Measurements from ENCODE around the gene ELP4. TPM values are rescaled to one million over a fixed set of nuclear protein-coding genes. Genes with fewer than 3 reads are reported as not detected.

Gene ELP4
- polyA plus RNA-seq, 3 donors = 6.0 to 17.8 (median 16.4) TPM

DNA sequence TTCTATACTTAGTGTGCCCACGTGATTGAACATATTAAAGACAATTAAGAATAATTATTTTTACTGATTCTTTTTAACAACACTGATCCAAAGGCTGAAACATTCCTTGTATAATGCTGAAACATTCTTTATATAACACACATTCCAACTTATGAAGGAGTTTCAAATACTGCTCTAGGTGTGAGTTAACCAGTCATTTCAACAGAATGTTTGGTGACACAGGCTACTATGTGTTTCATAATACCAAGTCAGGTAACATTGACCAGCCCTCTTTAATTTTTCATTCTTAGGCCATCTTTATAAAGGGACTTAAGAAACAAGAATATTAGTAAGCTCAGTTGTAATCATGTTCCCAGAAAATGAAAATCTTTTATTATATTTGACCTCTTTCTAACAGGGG, 136.6 kb downstream of the ELP4 start:
- H3K4me1 Mint-ChIP-seq = no peaks in the 10 kb centered on the region
- TF ChIP-seq, protein P1, sequence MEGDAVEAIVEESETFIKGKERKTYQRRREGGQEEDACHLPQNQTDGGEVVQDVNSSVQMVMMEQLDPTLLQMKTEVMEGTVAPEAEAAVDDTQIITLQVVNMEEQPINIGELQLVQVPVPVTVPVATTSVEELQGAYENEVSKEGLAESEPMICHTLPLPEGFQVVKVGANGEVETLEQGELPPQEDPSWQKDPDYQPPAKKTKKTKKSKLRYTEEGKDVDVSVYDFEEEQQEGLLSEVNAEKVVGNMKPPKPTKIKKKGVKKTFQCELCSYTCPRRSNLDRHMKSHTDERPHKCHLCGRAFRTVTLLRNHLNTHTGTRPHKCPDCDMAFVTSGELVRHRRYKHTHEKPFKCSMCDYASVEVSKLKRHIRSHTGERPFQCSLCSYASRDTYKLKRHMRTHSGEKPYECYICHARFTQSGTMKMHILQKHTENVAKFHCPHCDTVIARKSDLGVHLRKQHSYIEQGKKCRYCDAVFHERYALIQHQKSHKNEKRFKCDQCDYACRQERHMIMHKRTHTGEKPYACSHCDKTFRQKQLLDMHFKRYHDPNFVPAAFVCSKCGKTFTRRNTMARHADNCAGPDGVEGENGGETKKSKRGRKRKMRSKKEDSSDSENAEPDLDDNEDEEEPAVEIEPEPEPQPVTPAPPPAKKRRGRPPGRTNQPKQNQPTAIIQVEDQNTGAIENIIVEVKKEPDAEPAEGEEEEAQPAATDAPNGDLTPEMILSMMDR (IDR thresholded peaks at IDR 0.05) = no peak
- peaks cover 4 to 8% of the 10 kb centered on the region in 2 donors for H3K36me3 Mint-ChIP-seq
- no peaks in the 10 kb centered on the region for H3K9me3 ChIP-seq (replicated peaks in 1 of 2; ENCODE audit: control insufficient read depth in 1 of 2, insufficient read depth in 1 of 2, low read length in 2 of 2)
- H4K20me1 ChIP-seq (ENCODE audit: insufficient read depth, low read length) = no peaks in the 10 kb centered on the region
- H3K27ac ChIP-seq (ENCODE audit: low read depth in 1 of 2, low read length in 2 of 2) = no peak overlapping the region
- no peaks in the 10 kb centered on the region for H3K27me3 ChIP-seq (ENCODE audit: control insufficient read depth in 2 of 2, insufficient read depth in 2 of 2, low read length in 2 of 2)
- intact Hi-C loops (cut with micrococcal nuclease) = no loop called here
- H3K27ac Mint-ChIP-seq = no peak overlapping the region
- no peak overlapping the region for H3K4me3 ChIP-seq (replicated peaks in 1 of 3; ENCODE audit: low read depth in 2 of 3, low read length in 3 of 3)
- H2AFZ ChIP-seq (ENCODE audit: insufficient read depth, low read depth, low read length, poor library complexity, severe bottlenecking) = no peak overlapping the region
- no peak for DNase-seq
- H3K27me3 Mint-ChIP-seq (ENCODE audit: low read depth in 3 of 3) = no peaks in the 10 kb centered on the region
- no CpG with 5 or more reads among the region's 1 CpG for WGBS (ENCODE audit: insufficient coverage)
- H3K9me3 Mint-ChIP-seq = no peaks in the 10 kb centered on the region
- H3K4me2 ChIP-seq (replicated peaks; ENCODE audit: extremely low read depth, low read length, poor library complexity, severe bottlenecking) = no peak overlapping the region
- no peak overlapping the region for H3K4me3 Mint-ChIP-seq
- no peak overlapping the region for H3K9ac ChIP-seq (ENCODE audit: insufficient read depth, low read length, poor library complexity, severe bottlenecking)
- no peaks in the 10 kb centered on the region for H3K79me2 ChIP-seq (ENCODE audit: insufficient read depth, low read length)
- no peaks in the 10 kb centered on the region for H3K4me1 ChIP-seq (ENCODE audit: control insufficient read depth in 1 of 2, insufficient read depth in 2 of 2, low read length in 2 of 2)
- no peaks in the 10 kb centered on the region for H3K36me3 ChIP-seq (replicated peaks in 1 of 2; ENCODE audit: control insufficient read depth in 1 of 2, insufficient read depth in 2 of 2, low read length in 2 of 2)

DNA sequence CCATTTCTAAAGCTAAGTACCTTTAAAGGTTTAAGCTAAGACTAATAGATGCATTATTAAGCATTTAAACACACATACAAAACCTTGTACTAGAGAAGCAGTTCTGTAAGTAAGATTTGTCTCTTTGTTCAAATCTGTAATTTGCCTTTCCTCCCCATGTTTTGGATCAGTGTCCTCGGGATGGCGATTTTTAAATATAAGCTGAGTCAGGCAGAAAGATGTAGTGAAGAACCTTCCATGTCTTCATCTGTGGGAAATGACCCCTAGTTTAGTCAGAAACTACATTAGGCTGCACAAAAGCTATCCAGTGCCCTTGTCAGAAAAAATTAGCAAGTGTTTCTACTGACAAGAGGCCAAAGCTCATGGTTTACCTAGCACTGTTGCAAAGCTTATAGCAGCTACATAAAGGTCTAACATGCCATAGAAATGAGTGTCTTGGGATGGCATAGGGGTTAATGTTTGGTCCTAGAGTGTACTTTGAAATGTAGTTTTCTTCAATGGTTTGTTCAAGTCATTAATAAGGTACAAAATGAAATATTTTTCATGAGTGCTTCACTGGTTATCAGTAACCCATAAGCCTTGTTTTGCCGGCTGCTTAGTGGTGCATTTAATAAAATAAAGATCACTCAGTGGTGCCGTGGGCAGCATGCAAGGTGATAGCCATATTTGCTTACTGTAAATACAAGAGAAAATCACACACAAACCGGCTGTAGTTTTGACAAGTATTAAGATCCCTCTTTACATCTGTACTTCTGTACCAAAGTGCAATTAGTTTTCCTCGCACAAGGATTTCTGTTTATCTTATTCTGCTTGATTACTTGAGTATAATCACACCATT, 139.8 kb downstream of the ELP4 start:
- no peak overlapping the region for H3K4me3 ChIP-seq (replicated peaks in 1 of 3; ENCODE audit: low read depth in 2 of 3, low read length in 3 of 3)
- no peaks in the 10 kb centered on the region for H3K9me3 ChIP-seq (replicated peaks in 1 of 2; ENCODE audit: control insufficient read depth in 1 of 2, insufficient read depth in 1 of 2, low read length in 2 of 2)
- H3K36me3 Mint-ChIP-seq = peaks cover 8 to 13% of the 10 kb centered on the region in 2 donors
- WGBS (ENCODE audit: insufficient coverage) = 100% methylated on average over 3 of the region's 6 CpGs
- no peak overlapping the region for H3K27ac Mint-ChIP-seq
- no peak for DNase-seq
- no peaks in the 10 kb centered on the region for H3K27me3 ChIP-seq (ENCODE audit: control insufficient read depth in 2 of 2, insufficient read depth in 2 of 2, low read length in 2 of 2)
- H3K9ac ChIP-seq (ENCODE audit: insufficient read depth, low read length, poor library complexity, severe bottlenecking) = no peak overlapping the region
- H2AFZ ChIP-seq (ENCODE audit: insufficient read depth, low read depth, low read length, poor library complexity, severe bottlenecking) = no peak overlapping the region
- peaks cover 0 to 2% of the 10 kb centered on the region in 2 donors for H3K36me3 ChIP-seq (replicated peaks in 1 of 2; ENCODE audit: control insufficient read depth in 1 of 2, insufficient read depth in 2 of 2, low read length in 2 of 2)
- H3K4me3 Mint-ChIP-seq = no peak overlapping the region
- no peak overlapping the region for H3K4me2 ChIP-seq (replicated peaks; ENCODE audit: extremely low read depth, low read length, poor library complexity, severe bottlenecking)
- H3K4me1 Mint-ChIP-seq = no peaks in the 10 kb centered on the region
- no peaks in the 10 kb centered on the region for H3K79me2 ChIP-seq (ENCODE audit: insufficient read depth, low read length)
- intact Hi-C loops (cut with micrococcal nuclease) = no loop called here
- H3K27ac ChIP-seq (ENCODE audit: low read depth in 1 of 2, low read length in 2 of 2) = no peak overlapping the region
- H3K9me3 Mint-ChIP-seq = no peaks in the 10 kb centered on the region
- no peaks in the 10 kb centered on the region for H4K20me1 ChIP-seq (ENCODE audit: insufficient read depth, low read length)
- no peaks in the 10 kb centered on the region for H3K4me1 ChIP-seq (ENCODE audit: control insufficient read depth in 1 of 2, insufficient read depth in 2 of 2, low read length in 2 of 2)
- TF ChIP-seq, protein P1 (IDR thresholded peaks at IDR 0.05) = no peak
- no peaks in the 10 kb centered on the region for H3K27me3 Mint-ChIP-seq (ENCODE audit: low read depth in 3 of 3)

Data from CD14-positive monocyte (primary cell).